Measurements from ENCODE around the gene TSC22D2.

TSC22D2 gene

GRCh38 chr3:150412561-150413231, 4.6 kb downstream of the TSC22D2 start:
- DNase-seq (ENCODE audit: low read depth): peak; percentile 49

DNA sequence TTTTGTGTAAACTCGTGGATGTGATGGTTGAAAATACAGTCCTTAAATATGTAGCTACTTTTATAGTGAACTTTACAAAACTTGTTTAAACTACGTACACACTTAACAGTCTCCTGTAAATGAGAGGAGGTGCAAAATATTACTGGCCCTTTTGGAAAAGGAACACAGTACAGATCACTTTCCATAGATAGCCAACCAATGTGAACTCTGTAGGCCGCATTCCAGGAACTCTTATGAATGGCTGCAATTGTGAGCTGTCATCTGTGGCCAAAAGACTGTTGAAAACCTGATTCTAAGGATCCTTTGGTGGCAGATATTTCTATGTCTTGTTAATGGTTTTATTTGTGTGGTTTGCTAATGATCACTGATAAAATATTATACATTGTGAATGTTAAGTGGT, 6.2 kb downstream of the TSC22D2 start:
- no peak for DNase-seq (ENCODE audit: low read depth)

DNA sequence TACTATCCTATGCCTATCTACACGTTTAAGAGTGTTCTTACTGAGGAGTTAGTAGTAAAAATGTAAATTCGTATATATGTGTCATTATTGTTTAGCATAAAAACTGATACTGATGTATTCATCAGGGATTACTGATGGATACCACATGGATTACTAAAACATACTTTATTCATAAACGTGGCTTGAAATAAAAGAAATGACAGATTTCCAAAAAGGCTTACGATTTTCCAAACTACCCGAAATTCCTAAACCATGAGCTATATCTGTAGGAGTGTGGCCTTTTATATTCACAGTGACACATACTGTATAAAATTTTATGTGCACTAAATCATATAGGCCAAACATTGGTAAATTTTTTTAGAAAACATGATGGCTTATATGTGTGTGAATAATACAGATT, 6.9 kb downstream of the TSC22D2 start:
- DNase-seq (ENCODE audit: low read depth): no peak

GRCh38 chr3:150419076-150419868, 11.2 kb downstream of the TSC22D2 start:
- DNase-seq (ENCODE audit: low read depth): no peak

GRCh38 chr3:150419959-150420358, 11.9 kb downstream of the TSC22D2 start:
- no peak for DNase-seq (ENCODE audit: low read depth)

GRCh38 chr3:150421256-150421655, 13.2 kb downstream of the TSC22D2 start:
- no peak for DNase-seq (ENCODE audit: low read depth)

DNA sequence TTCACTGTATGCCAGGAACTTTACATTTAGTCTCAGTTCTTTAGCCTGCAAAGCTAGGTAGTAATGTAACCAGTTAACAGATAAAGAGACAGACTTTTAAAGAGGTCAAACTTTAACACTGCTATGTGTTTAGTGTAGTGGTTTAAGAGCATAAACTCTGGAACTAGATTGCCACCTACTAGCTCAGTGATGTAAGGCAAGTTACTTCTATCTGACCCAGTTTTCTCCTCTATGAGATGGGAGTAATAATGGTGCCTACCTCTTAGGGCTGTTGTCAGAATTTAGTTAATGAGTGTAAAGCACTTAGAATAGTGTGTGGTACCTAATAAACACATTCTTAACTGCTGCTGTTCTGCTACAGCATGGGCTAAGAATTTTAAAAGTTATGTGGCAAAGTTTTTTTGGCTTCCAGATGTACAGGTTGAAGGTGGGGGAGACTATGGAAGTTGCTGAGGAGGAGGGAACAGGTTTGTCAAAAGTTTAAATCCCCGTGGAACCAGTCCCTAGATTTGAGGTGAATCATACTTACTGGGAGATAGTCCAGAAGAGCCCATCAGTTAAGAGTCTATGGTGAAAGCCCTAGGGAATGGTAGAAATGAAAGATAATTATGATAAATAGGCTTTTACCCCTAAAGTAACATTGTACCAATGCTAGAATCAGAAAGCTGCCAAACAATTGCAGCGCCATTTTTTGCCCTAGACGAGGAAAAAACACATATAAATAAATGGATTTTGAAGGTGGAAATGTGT, 13.9 kb downstream of the TSC22D2 start:
- no peak for DNase-seq (ENCODE audit: low read depth)

GRCh38 chr3:150422907-150423306, 14.8 kb downstream of the TSC22D2 start:
- no peak for DNase-seq (ENCODE audit: low read depth)

- no peak for DNase-seq (ENCODE audit: low read depth)
These were observed 15.7 kb downstream of the TSC22D2 start for GRCh38 chr3:150423761-150424160.

- no peak for DNase-seq (ENCODE audit: low read depth)
These were observed 18.2 kb downstream of the TSC22D2 start for GRCh38 chr3:150426292-150426691.

- no peak for DNase-seq (ENCODE audit: low read depth)
These were observed 20.5 kb downstream of the TSC22D2 start for GRCh38 chr3:150428562-150428961.

DNA sequence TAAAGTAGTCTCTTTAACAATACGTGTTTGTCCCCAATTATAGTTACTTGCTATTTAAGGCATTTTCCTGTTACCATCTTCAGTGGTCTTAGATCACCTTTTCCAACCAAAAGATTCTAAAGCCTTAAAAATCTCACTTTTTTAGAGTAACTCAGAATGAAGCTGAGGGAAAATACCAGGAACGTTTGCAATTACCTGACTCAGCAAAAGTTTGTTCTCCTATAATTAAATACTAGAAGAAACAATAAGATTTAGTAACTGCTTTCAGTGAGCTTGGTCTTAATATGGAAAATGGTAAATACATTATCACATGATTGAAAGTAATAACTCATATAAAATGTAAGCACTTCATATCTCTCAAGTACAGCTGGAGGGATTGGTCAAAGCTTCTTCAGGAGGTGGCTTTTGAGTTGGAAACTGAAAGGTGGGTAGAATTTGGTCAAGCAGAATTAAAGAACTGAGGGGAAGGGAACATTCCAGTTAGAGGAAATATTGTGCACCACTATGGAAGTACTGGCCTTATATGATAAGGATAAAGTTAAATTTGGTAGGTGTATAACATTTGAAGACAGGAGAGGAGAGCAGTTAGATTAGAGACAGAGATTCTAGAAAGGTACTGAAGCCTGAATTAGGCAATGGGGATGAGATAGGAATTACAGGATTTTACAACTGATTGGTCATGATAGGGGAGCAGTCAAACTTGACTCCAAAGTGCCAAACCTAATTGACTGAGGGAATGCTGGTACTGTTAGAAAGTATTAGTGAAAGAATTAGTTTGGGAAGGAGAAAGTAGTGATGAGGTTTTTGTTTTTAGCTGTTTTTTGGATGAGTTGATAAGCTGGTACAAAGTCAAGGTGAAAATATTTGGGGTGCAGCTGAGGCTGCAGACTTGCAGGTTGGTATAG, 21.9 kb downstream of the TSC22D2 start:
- no peak for DNase-seq (ENCODE audit: low read depth)

GRCh38 chr3:150433347-150433746, 25.2 kb downstream of the TSC22D2 start:
- no peak for DNase-seq (ENCODE audit: low read depth)

DNA sequence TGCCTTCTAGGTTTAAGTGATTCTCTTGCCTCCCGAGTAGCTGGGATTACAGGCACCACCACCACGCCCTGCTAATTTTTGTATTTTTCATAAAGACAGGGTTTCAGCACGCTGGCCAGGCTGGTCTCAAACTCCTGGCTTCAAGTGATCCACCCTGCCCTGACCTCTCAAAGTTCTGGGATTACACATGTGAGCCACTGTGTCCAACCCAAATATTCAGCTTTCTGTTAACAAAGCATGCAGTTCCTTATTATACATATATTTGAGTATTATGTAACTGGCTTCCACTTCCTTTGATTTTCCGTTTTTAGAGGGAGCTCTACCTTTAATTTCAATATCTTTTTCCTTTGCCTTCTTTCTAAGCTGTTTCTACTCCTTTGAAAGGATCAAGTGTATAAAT, 26.1 kb downstream of the TSC22D2 start:
- DNase-seq (ENCODE audit: low read depth): no peak

DNA sequence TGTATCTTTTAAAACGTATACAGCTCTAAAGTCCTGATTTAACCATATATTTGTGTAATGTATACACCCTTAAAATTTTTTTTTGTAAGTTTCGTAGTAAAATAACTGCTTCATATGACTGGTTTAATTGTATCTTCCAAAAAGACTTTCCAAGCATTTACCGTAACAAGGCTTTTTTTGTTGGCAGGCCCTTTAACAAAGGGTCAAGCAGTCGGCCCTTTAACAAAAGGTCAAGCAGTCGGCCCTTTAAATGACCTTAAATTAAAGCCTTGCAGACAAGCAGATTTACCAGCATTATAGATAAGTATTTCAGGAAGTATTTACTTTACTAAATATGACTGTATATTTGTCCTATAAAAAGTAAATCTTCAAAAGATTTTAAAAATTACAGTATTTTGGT, 28.1 kb downstream of the TSC22D2 start:
- no peak for DNase-seq (ENCODE audit: low read depth)

DNA sequence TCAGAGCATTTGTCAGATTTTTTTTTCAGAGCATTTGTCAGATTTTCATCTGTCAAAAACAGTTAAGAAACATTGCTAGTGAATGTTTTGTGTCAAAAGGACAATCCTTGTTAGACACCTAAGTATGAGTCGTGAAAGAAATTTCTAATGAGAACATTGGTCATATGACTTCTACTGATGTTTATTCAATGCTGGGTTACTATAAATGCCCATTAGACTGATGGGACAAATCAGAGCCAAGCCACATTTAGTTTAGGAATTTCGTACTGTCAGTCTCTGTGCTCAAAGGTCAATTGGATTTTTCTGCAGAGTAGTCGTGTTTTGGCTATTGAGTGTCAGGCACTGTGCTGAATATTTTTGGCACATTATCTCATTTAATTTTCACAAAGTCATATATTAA, 31.6 kb downstream of the TSC22D2 start:
- no peak for DNase-seq (ENCODE audit: low read depth)

- no peak for DNase-seq (ENCODE audit: low read depth)
These were observed 35.2 kb downstream of the TSC22D2 start for GRCh38 chr3:150443331-150443741.

GRCh38 chr3:150444371-150444770, 36.3 kb downstream of the TSC22D2 start:
- DNase-seq (ENCODE audit: low read depth): no peak

GRCh38 chr3:150446470-150446977, 38.4 kb downstream of the TSC22D2 start:
- DNase-seq (ENCODE audit: low read depth): no peak

DNA sequence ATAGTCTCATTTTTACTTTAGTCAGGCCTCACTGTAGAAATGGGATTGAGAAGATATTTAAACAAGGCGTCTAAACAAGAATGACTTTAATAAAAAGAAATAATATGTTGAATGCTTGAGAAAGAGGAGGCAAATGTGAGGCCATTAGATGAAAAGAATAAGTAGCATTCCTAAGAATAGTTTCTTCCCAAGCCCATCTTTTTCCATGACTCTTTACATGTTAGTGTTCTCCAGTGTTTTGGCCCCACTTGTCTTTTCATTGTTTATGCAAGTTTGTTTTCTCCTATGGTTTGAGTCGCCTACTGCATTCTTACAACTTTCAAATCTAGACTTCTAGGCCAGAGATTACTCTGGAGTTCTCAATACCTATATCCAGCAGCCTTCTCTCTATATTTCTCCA, 39.0 kb downstream of the TSC22D2 start:
- DNase-seq (ENCODE audit: low read depth): no peak

- no peak for DNase-seq (ENCODE audit: low read depth)
These were observed 39.8 kb downstream of the TSC22D2 start for GRCh38 chr3:150447631-150448465.

All from GM04503 (cell line).